Keratinocyte (primary cell): ENCODE measurements around the gene NMB.

Experiments
- CTCF ChIP-seq, 3 experiments: IDR thresholded peaks in 1 of 3; conservative IDR thresholded peaks in 1 of 3; optimal IDR thresholded peaks in 1 of 3; 2 replicates in 2 of 3; 3 replicates in 1 of 3; pipeline versions ENCODE3 to v1.5.1; 2011; ENCODE audit warnings: low read length in 3 of 3, mild to moderate bottlenecking in 3 of 3, moderate library complexity in 2 of 3, control low read depth in 1 of 3, inconsistent platforms in 1 of 3; ENCODE audit not compliant: insufficient read depth in 2 of 3; ENCODE audit errors: extremely low read depth in 1 of 3
- EZH2 ChIP-seq: IDR thresholded peaks from one replicate; pipeline ENCODE4 v1.6.1; 2012; ENCODE audit warnings: inconsistent platforms, mild to moderate bottlenecking, low read length, moderate library complexity

DNA sequence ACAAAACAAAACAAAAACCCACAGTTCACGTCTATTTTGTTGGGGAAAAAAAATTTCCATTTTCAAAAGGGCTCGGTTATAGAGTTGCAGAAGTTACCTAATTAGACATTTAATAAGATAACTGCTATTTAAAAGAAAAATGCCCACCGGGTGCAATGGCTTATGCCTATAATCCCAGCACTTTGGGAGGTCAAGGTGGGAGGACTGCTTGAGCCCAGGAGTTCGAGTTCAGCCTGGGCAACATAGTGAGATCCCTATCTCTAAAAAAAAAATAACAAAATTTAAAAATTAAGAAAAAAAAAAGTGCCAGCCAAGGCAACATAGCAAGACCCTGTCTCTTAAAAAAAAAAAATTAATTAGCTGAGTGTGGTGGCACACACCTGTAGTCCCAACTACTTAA, 38.8 kb upstream of the NMB start:
- TF ChIP-seq CTCF (optimal IDR thresholded peaks at IDR 0.05 in 1 of 3, IDR thresholded peaks at IDR 0.05 in 1 of 3, conservative IDR thresholded peaks at IDR 0.05 in 1 of 3; ENCODE audit: extremely low read depth in 1 of 3, insufficient read depth in 2 of 3, low read length in 3 of 3) (no peak), EZH2 (no peak)
